IMR-90 (cell line): Measurements from ENCODE around the gene THYN1. TPM values are rescaled to one million over a fixed set of nuclear protein-coding genes. Genes with fewer than 3 reads are reported as not detected.

Experiments
- ATAC-seq: fragments of 200-7000 bp; cut with Tn5 transposase; 2 replicates; pipeline ENCODE4 v1.9.1; 2020; ENCODE audit warnings: low read depth, mild to moderate bottlenecking, moderate library complexity
- BruUV-seq: library from RNA; stranded (reverse); fragments of 400-500 nt; replicated peaks from 2 replicates; lab custom pipeline; 2021; lab: Mats Ljungman, UMichigan
- CTCF ChIA-PET: fragments of 300-600 bp; formaldehyde crosslinking; extraction: SDS; loops from one replicate; lab custom pipeline; 2021; ENCODE audit warnings: antibody characterized with exemption; lab: Yijun Ruan, JAX
- POLR2A ChIA-PET: fragments of 300-600 bp; sonication (Branson Sonifier 250); formaldehyde crosslinking; loops from one replicate; lab custom pipeline; 2022; ENCODE audit warnings: antibody characterized with exemption; ENCODE audit not compliant: unreplicated experiment; lab: Charles Lee
- DNase-seq: peaks from one replicate; pipeline ENCODE4 v3.0.0; 2013
- H2AFZ ChIP-seq: replicated peaks from 2 replicates; pipeline ENCODE3; 2013; ENCODE audit warnings: low read length, mild to moderate bottlenecking; ENCODE audit not compliant: poor library complexity
- H2AK5ac ChIP-seq: 2 replicates; pipeline ENCODE4 v1.6.1; 2013; ENCODE audit warnings: low read depth, low read length, inconsistent platforms
- H2AK9ac ChIP-seq: replicated peaks from 2 replicates; pipeline ENCODE3; 2013; ENCODE audit warnings: mild to moderate bottlenecking, low read depth, low read length, moderate library complexity; ENCODE audit not compliant: poor library complexity
- H2BK120ac ChIP-seq: 2 replicates; pipeline ENCODE4 v1.6.1; 2013; ENCODE audit warnings: low read depth, low read length, inconsistent platforms
- H2BK15ac ChIP-seq: 3 replicates; pipeline ENCODE4 v1.6.1; 2013; ENCODE audit warnings: low read depth, low read length, inconsistent platforms
- H2BK20ac ChIP-seq: 2 replicates; pipeline ENCODE4 v1.6.1; 2013; ENCODE audit warnings: low read depth, mild to moderate bottlenecking, inconsistent platforms, low read length, moderate library complexity
- H2BK5ac ChIP-seq: 2 replicates; pipeline ENCODE4 v1.6.1; 2013; ENCODE audit warnings: mild to moderate bottlenecking, low read depth, low read length, inconsistent platforms; ENCODE audit not compliant: poor library complexity, severe bottlenecking
- H3K14ac ChIP-seq: replicated peaks from 2 replicates; pipeline ENCODE4 v1.6.1; 2013; ENCODE audit warnings: low read depth, low read length, inconsistent platforms
- H3K18ac ChIP-seq: 2 replicates; pipeline ENCODE4 v1.6.1; 2013; ENCODE audit warnings: low read depth, low read length, control low read depth
- H3K23ac ChIP-seq: 2 replicates; pipeline ENCODE4 v1.6.1; 2013; ENCODE audit warnings: low read depth, low read length, inconsistent platforms
- H3K27ac ChIP-seq: 2 replicates; pipeline ENCODE4 v1.5.1; 2013; ENCODE audit warnings: mild to moderate bottlenecking, control low read depth, low read length; ENCODE audit not compliant: insufficient read depth
- H3K27me3 ChIP-seq: 2 replicates; pipeline ENCODE4 v1.6.1; 2013; ENCODE audit warnings: low read length; ENCODE audit not compliant: control insufficient read depth, insufficient read depth
- H3K36me3 ChIP-seq: 2 replicates; pipeline ENCODE4 v1.6.1; 2013; ENCODE audit warnings: low read length, mixed read lengths; ENCODE audit not compliant: control insufficient read depth, insufficient read depth
- H3K4ac ChIP-seq: 2 replicates; pipeline ENCODE4 v1.6.1; 2013; ENCODE audit warnings: low read depth, low read length, inconsistent platforms
- H3K4me1 ChIP-seq: 2 replicates; pipeline ENCODE4 v1.6.1; 2013; ENCODE audit warnings: low read length, mixed read lengths; ENCODE audit not compliant: control insufficient read depth, insufficient read depth
- H3K4me2 ChIP-seq: 2 replicates; pipeline ENCODE4 v1.6.1; 2013; ENCODE audit warnings: low read depth, mild to moderate bottlenecking, control low read depth, low read length, moderate library complexity
- H3K4me3 ChIP-seq: 2 replicates; pipeline ENCODE4 v1.5.1; 2013; ENCODE audit warnings: low read depth, mild to moderate bottlenecking, control low read depth, low read length, moderate library complexity; ENCODE audit not compliant: insufficient read depth
- H3K56ac ChIP-seq: 2 replicates; pipeline ENCODE4 v1.6.1; 2013; ENCODE audit warnings: low read length, inconsistent platforms; ENCODE audit not compliant: insufficient read depth; ENCODE audit errors: extremely low read depth
- H3K79me1 ChIP-seq, 2 experiments: 2 replicates each; pipeline ENCODE4 v1.6.1; 2013; ENCODE audit warnings: low read length in 2 of 2, inconsistent platforms in 1 of 2, low read depth in 1 of 2
- H3K9ac ChIP-seq: 2 replicates; pipeline ENCODE4 v1.6.1; 2013; ENCODE audit warnings: low read depth, low read length, control low read depth
- H3K9me1 ChIP-seq: 2 replicates; pipeline ENCODE4 v1.6.1; 2013; ENCODE audit warnings: low read length, inconsistent platforms; ENCODE audit not compliant: insufficient read depth
- H3K9me3 ChIP-seq: 2 replicates; pipeline ENCODE4 v1.6.1; 2013; ENCODE audit warnings: low read length; ENCODE audit not compliant: control insufficient read depth, insufficient read depth
- H4K20me1 ChIP-seq: 2 replicates; pipeline ENCODE4 v1.6.1; 2013; ENCODE audit warnings: low read length, inconsistent platforms; ENCODE audit not compliant: insufficient read depth
- H4K5ac ChIP-seq: 2 replicates; pipeline ENCODE4 v1.6.1; 2013; ENCODE audit warnings: mild to moderate bottlenecking, low read depth, low read length, control low read depth
- H4K8ac ChIP-seq, 2 experiments: 2 replicates each; pipeline ENCODE4 v1.6.1; 2013; ENCODE audit warnings: low read depth in 2 of 2, low read length in 2 of 2, control low read depth in 1 of 2, inconsistent platforms in 1 of 2
- H4K91ac ChIP-seq: 2 replicates; pipeline ENCODE4 v1.6.1; 2013; ENCODE audit warnings: low read depth, low read length, inconsistent platforms; ENCODE audit not compliant: insufficient read depth
- BHLHE40 ChIP-seq: fragments of 150-350 bp; IDR thresholded peaks from 2 replicates; pipeline ENCODE4 v1.6.1; 2016; ENCODE audit warnings: mild to moderate bottlenecking, low read depth, low read length
- CEBPB ChIP-seq: IDR thresholded peaks from 2 replicates; pipeline ENCODE4 v1.6.1; 2012; ENCODE audit warnings: low read depth, low read length, improper control_type of control experiment
- CHD1 ChIP-seq: IDR thresholded peaks from 2 replicates; pipeline ENCODE4 v1.6.1; 2012; ENCODE audit warnings: low read depth, low read length, improper control_type of control experiment
- CTCF ChIP-seq: conservative IDR thresholded peaks from 2 replicates; pipeline ENCODE4 v1.5.1; 2012; ENCODE audit warnings: mild to moderate bottlenecking, low read depth, low read length, improper control_type of control experiment
- ELK1 ChIP-seq: fragments of 150-350 bp; IDR thresholded peaks from 2 replicates; pipeline ENCODE4 v1.6.1; 2016; ENCODE audit warnings: low read depth, mild to moderate bottlenecking, low read length, moderate library complexity, borderline replicate concordance
- FOS ChIP-seq: fragments of 150-350 bp; IDR thresholded peaks from 2 replicates; pipeline ENCODE4 v1.6.1; 2016; ENCODE audit warnings: low read depth, low read length
- MAFK ChIP-seq: IDR thresholded peaks from 2 replicates; pipeline ENCODE4 v1.6.1; 2012; ENCODE audit warnings: low read depth, low read length, improper control_type of control experiment
- MAZ ChIP-seq: IDR thresholded peaks from 2 replicates; pipeline ENCODE4 v1.6.1; 2012; ENCODE audit warnings: low read depth, mild to moderate bottlenecking, low read length, improper control_type of control experiment, moderate library complexity, borderline replicate concordance
- MXI1 ChIP-seq: IDR thresholded peaks from 2 replicates; pipeline ENCODE4 v1.6.1; 2012; ENCODE audit warnings: low read depth, mild to moderate bottlenecking, low read length, moderate library complexity, borderline replicate concordance
- POLR2A ChIP-seq: IDR thresholded peaks from 2 replicates; pipeline ENCODE4 v1.6.1; 2012; ENCODE audit warnings: mild to moderate bottlenecking, low read depth, low read length
- RAD21 ChIP-seq: IDR thresholded peaks from 2 replicates; pipeline ENCODE4 v1.6.1; 2012; ENCODE audit warnings: low read length, improper control_type of control experiment
- RCOR1 ChIP-seq: IDR thresholded peaks from 2 replicates; pipeline ENCODE4 v1.6.1; 2012; ENCODE audit warnings: mild to moderate bottlenecking, low read length, improper control_type of control experiment; ENCODE audit not compliant: insufficient replicate concordance
- RFX5 ChIP-seq: IDR thresholded peaks from 2 replicates; pipeline ENCODE4 v1.8.0; 2012; ENCODE audit warnings: low read depth, mild to moderate bottlenecking, low read length, moderate library complexity
- SMC3 ChIP-seq: fragments of 150-350 bp; IDR thresholded peaks from 2 replicates; pipeline ENCODE4 v1.6.1; 2016; ENCODE audit warnings: low read depth, mild to moderate bottlenecking, antibody characterized with exemption, low read length, moderate library complexity
- USF2 ChIP-seq: fragments of 150-350 bp; IDR thresholded peaks from 2 replicates; pipeline ENCODE4 v1.6.1; 2017; ENCODE audit warnings: mild to moderate bottlenecking, antibody characterized with exemption, low read length, low read depth
- WGBS, 2 experiments: methylation state at CpG; one replicate each; pipeline versions ENCODE4 v1.1.5 to v1.1.7; 2013; ENCODE audit warnings: missing lambda C conversion rate in 2 of 2; ENCODE audit not compliant: insufficient read length in 1 of 2; ENCODE audit errors: extremely low coverage in 2 of 2; 5-methylcytosine and 5-hydroxymethylcytosine counted together
- dilution Hi-C: fragments of 300-500 bp; cut with HindIII; formaldehyde crosslinking; loops from one replicate; pipeline ENCODE4 v1.14.3; 2018; ENCODE audit warnings: low sequenced_read_pairs; ENCODE audit not compliant: unreplicated experiment
- in situ Hi-C: fragments of 300-500 bp; cut with MboI; formaldehyde crosslinking; loops from 3 replicates; pipeline ENCODE4 v1.14.3; 2019; ENCODE audit warnings: low sequenced_read_pairs, inconsistent platforms, mixed read lengths
- intact Hi-C: fragments of 100-400 bp; cut with micrococcal nuclease; formaldehyde crosslinking; loops from 2 replicates; pipeline ENCODE4 v1.10.0; 2022
- polyA plus RNA-seq, 3 experiments: library from polyadenylated mRNA; depleted of rRNA; stranded (reverse); fragments of >200 nt; gene quantifications; 2 replicates each; pipeline ENCODE4 v1.2.3, GENCODE V29; 2012; ENCODE audit warnings: low replicate concordance in 1 of 3
- total RNA-seq: library from RNA; depleted of rRNA; stranded (reverse); fragments of >200 nt; gene quantifications from 2 replicates; pipeline ENCODE4 v1.2.3, GENCODE V29; 2012

The THYN1 gene
- total and polyA plus RNA-seq, 2 of the 4 experiments (the other 2 are of a cell fraction) = 43.1 to 72.1 TPM

- H3K56ac ChIP-seq = no peak overlapping the region
- H3K9ac ChIP-seq = no peak overlapping the region
- TF ChIP-seq BHLHE40 (no peak), USF2 (no peak), ELK1 (no peak), RCOR1 (no peak), POLR2A (no peak), CEBPB (no peak), SMC3 (no peak), MAZ (no peak), MXI1 (no peak), RAD21 (no peak), FOS (no peak), MAFK (no peak), CTCF (no peak), CHD1 (no peak), RFX5 (no peak)
- H3K4me1 ChIP-seq = no peaks in the 10 kb centered on the region
- H3K79me1 ChIP-seq = no peaks in the 10 kb centered on the region
- no peak overlapping the region for H3K4me2 ChIP-seq
- H2BK5ac ChIP-seq = no peak overlapping the region
- H2BK20ac ChIP-seq = no peak overlapping the region
- H4K91ac ChIP-seq = no peak overlapping the region
- H3K27me3 ChIP-seq = no peaks in the 10 kb centered on the region
- H3K4ac ChIP-seq = no peak overlapping the region
- in situ Hi-C loops = no loop called here
- H3K4me3 ChIP-seq = no peak overlapping the region
- no peak for ATAC-seq
- DNase-seq = no peak
- intact Hi-C loops = no loop called here
- H3K23ac ChIP-seq = no peak overlapping the region
- no peak overlapping the region for H2AK9ac ChIP-seq
- no peaks in the 10 kb centered on the region for H3K36me3 ChIP-seq
- no TSS peak for BruUV-seq
- H2AFZ ChIP-seq = no peak overlapping the region
- H4K20me1 ChIP-seq = no peaks in the 10 kb centered on the region
- POLR2A ChIA-PET = no interaction called here
- no peak overlapping the region for H4K5ac ChIP-seq
- no peak overlapping the region for H3K14ac ChIP-seq
- dilution Hi-C loops = no loop called here
- H3K27ac ChIP-seq = no peak overlapping the region
- H3K9me3 ChIP-seq = no peaks in the 10 kb centered on the region; the same call in 1 of the 2 replicates
- H2BK15ac ChIP-seq = no peak overlapping the region
- H4K8ac ChIP-seq = no peak overlapping the region
- H2BK120ac ChIP-seq = no peak overlapping the region
- no peak overlapping the region for H3K18ac ChIP-seq
- no peaks in the 10 kb centered on the region for H3K9me1 ChIP-seq
- no peak overlapping the region for H2AK5ac ChIP-seq
- 48% methylated on average over 4 of the region's 7 CpGs; no CpG with 5 or more reads in 1 of the 2 experiments for WGBS, 2 experiments
- CTCF ChIA-PET = no interaction called here
These were observed 37.5 kb upstream of the THYN1 start for GRCh38 chr11:134290646-134291045.
